Amniotic epithelial cell (primary cell): Measurements from ENCODE around the gene ZCWPW1.
"Not testable (repeated sequence)": the region's sequence is repeated elsewhere in the genome, so short reads cannot be mapped to it uniquely, and the experiment has no call there.

Experiments used
- DNase-seq: peaks from one replicate; pipeline ENCODE4 v3.0.0-alpha.2; 2010; ENCODE audit warnings: low read depth

ZCWPW1 gene

DNA sequence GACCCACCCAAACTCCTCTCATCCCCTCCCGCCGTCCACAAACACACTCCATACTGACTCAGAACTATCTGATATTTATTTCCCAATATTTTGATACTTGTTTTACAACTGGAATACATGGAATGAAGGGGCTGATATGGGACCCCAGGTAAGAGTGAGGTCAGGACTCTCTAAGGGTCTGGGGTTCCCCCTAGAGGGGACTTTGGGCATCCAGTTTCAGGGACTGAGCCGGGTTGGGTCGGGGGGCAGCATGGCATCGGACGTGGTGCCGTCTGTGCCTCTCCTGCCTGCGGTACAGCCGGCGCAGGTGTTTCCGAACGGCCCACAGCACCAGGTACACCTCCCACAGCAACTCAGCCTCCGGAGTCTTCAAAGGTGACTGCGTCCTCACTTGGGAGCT is 28.1 kb upstream of the ZCWPW1 start:
- DNase-seq = no peak

DNA sequence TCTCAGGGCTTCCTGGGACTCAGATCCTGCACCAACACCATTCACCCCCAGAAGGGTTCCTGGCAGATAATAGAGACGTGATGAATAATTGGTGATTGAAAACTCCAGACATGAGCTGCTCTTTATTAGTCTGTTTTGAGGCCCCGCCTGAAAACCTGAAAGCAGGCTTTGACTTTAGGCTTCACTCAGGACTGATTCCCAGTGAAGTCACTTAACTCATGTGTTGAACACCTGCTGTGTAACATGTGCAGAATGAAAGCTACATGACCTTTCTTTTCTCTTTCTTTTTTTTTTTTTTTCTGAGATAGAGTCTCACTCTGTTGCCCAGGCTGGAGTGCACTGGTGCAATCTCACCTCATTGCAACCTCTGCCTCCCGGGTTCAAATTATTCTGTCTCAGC is 26.7 kb upstream of the ZCWPW1 start:
- no peak for DNase-seq

DNA sequence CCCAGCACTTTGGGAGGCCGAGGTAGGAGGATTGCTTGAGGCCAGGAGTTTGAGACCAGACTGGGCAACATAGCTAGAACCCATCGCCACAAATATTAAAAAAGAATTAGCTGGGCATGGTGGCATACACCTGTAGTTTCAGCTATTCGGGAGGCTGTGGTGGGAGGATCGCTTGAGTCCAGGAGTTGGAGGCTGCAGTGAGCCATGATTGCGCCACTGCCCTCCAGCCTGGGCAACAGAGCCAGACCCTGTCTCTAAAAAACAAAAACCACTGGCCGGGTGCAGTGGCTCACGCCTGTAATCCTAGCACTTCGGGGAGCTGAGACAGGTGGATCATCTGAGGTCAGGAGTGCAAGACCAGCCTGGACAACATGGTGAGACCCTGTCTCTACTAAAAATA is 25.4 kb upstream of the ZCWPW1 start:
- not testable (repeated sequence) for DNase-seq

DNA sequence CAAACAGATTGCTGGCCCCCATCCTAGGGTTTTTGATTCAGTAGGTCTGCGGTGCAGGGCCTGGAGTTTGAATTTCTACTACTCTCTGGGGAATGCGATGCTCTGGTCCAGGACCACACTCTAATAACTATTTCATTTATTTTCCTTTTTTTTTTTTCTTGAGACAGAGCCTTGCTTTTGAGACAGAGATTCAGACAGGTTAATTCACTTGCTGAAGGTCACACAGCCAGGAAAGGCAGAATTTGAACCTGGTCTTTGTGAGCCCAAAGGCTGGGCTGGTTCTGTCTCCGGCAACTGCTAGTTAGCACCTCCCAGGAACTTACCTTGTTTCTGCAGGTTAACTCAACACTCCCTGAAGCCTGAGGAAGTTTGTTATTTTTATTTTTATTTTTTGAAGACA is 24.0 kb upstream of the ZCWPW1 start:
- DNase-seq = no peak

DNA sequence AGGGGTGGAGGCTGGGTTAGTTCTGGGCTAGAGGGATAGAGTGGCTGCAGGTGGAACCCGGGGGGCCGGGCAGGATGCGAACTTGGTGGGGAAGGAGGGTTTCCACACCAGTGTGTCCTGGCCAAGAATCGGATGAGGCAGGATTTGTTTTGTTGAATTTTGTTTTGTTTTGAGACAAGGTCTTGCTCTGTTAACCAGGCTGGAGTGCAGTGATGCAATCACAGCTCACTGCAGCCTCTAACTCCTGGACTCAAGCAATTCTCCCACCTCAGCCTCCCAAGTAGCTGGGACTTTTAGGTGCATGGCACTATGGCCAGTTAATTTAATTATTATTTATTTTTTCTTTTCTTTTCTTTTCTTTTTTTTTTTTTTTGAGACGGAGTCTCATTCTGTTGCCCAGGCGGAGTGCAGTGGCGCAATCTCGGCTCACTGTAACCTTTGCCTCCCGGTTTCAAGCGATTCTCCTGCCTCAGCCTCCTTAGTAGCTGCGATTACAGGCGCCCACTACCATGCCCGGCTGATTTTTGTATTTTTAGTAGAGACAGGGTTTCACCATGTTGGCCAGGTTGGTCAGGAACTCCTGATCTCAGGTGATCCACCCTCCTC is 20.8 kb upstream of the ZCWPW1 start:
- DNase-seq = no peak

DNA sequence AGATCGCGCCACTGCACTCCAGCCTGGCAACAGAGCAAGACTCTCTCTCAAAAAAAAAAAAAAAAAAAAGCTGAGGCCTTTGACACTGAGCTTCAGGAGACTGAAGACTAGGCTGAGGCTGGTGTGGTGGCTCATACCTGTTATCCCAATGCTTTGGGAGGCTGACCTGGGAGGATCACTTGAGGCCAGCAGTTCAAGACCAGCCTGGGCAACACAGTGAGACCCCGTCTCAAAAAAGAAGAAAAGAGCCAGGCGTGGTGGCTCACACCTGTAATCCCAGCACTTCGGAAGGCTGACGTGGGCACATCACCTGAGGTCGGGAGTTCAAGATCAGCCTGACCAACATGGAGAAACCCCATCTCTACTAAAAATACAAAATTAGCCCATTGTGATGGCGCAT is 18.9 kb upstream of the ZCWPW1 start:
- DNase-seq = not testable (repeated sequence)

DNA sequence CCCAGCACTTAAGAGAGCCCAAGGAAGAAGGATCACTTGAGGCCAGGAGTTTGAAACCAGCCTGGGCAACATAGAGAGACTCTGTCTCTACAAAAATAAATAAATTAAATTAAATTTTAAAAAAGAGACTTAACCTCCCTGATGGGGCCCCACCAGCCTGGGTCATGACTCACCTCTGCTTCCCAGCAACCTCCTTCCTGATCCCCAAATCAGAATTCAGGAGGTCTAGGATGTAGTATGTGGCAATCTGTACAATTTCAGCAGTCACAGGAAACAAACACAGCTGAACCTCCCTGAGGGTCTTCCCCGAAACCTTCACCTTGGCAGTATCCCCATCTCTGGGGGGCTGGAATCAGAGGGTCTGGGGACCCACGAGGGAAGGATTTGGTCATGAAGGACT is 17.5 kb upstream of the ZCWPW1 start:
- peak; percentile 64 for DNase-seq

DNA sequence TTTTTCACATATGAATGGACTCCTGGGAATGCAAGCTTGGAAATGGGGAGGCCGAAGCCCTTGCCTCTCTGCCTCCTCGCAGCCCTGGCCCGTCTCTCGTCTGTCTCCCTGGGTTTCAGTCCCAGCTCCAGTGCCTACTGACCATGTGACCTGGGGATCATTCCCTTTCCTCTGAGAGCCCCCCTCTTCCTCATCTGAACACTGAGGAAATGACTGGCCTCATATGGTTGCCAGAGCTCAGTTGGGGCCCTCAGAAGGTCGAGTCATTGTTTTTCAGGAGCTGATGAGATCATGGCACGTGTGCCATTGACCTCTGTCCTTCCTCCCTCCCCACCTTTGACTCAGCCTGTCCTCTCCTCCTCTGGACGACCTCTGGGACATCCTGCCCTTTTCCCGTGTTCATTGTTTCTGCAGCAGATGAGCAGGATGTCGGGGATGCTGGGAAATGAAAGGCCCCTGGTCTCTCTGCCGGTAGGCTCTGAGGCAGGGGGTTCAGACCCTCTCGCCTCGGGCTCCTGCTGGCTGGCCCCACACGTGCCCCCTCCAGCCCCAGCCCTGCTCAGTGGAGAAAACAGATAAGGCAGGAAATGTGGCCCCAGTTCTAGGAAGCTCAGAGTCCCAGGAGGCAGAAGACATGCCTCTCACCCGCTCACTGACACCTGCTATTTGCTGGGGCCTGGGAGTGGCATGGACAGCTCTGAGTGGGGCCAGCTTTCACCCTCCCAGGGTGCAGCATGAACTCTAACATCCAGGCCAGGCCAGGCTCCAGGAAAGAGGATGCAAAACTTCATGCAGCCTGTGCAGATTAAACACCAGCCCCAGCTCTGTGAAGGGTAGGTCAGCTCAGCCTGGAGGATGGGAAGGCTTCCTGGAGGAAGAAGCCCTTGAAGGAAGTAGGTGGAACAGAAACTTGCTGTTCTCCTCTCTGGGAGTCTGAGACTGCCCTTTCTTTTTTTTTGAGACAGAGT is 16.1 kb upstream of the ZCWPW1 start:
- peak; percentile 73 for DNase-seq

DNA sequence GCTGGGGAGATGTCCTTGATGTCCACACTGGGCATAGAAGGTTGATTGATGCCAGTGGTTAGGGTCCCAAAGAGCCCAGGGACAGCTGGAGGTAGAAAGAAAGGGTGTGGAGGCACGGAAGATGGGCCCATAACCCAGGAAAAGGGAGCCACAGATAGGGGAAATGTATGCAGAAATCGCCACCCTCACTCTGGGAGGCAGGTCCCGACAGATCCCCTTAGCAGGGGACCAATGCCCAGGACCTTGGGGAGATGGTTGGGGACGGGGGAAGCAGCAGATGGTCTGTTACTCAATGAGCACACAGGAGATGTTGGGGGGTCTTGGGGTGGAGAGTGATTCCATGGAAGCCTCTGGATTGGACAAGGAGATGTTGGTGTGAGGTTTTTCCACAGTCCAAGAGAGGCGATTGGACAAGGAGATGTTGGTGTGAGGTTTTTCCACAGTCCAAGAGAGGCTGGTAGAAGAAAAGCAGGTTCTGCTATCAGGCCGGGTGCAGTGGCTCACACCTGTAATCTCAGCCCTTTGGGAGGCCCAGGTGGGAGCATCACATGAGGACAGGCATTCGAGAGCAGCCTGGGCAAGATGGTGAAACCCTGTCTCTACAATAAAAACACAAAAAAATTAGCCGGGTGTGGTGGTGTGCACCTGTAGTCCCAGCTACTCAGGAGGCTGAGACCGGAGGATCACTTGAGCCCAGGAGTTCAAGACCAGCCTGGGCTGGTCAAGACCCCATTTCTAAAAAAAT is 14.8 kb upstream of the ZCWPW1 start:
- no peak for DNase-seq

DNA sequence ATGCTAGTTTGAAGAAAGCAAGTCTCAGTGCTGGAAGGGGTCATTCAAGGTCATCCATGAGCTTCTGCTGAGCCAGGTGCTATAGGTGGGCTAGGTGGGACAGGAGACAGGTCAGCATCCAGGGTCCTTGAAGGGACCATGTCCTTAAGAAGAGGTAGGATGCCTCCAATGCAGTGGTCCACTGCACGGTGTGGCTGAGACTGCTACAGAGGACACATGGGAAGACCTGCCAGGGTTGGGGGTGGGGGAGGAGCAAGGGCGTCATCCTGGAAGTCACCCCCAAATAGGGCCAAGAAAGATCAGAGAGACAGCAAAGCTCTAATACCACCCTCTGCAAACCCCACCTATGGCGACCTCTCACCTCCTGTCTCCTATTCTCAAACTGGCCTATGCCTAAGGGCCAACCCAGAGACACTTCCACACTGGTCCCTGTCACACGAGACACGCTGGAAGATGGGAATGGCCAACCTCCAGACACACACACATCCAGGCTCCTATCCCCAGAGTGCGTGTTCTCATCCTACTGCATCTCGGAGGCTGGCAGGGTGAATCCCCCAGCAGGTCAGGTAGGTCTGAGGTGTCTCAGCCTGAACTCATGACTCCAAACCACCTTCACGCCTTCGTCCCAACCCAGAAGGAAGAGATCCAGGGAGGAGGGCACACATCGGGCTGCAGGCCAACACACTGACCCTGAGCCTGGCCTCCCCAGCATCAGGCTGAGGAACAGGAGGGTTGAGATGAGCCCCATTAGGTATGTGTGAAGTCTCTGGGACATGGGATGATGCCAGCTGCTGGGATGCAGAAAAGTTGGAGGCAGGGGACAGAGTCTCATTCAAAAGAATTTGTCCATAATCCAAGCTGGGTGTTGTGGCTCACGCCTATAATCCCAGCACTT is 13.4 kb upstream of the ZCWPW1 start:
- DNase-seq = no peak

DNA sequence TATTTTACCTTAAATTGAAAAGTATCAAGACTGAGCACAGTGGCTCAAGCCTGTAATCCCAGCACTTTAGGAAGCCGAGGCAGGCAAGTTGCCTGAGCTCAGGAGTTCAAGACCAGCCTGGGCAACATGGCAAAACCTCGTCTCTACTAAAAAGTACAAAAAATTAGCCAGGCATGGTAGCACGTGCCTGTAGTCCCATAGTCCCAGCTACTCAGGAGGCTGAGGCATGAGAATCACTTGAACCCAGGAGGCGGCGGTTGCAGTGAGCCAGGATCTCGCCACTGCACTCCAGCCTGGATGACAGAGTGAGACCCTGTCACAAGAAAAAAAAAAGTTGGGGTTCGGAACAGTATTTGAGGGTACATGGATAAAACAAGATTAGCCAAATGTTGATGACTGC is 10.7 kb upstream of the ZCWPW1 start:
- DNase-seq = not testable (repeated sequence)

DNA sequence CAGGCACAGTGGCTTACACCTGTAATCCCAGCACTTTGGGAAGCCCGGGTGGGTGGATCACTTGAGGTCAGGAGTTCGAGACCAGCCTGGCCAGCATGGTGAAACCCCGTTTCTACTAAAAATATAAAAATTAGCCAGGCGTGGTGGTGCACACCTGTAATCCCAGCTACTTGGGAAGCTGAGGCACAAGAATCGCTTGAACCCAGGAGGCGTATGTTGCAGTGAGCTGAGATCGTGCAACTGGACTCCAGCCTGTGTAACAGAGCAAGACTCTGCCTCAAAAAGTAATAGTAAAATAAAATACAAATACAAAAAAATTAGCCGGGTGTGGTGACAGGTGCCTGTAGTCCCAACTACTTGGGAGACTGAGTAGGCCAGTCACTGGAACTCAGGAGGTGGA is 10.2 kb upstream of the ZCWPW1 start:
- DNase-seq = not testable (repeated sequence)

DNA sequence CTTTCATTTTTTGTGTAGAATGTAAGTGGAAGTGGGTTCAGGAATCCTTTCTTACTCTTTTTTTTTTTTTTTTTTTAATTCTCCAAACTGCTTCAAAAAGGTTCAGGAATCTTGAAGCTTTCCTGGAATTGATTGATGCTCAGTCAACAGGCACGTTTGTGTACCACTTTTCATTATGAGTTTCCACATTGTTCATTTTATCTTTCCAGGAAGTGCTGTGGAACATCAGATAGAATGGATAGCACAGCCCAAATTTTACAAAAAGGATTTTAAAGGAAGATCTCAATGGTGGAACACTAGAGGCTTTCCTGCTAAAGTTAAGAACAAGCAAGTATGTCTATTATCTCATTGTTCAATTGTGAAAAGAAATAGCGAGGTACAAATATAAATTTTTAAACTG is 9.7 kb upstream of the ZCWPW1 start:
- DNase-seq = no peak

DNA sequence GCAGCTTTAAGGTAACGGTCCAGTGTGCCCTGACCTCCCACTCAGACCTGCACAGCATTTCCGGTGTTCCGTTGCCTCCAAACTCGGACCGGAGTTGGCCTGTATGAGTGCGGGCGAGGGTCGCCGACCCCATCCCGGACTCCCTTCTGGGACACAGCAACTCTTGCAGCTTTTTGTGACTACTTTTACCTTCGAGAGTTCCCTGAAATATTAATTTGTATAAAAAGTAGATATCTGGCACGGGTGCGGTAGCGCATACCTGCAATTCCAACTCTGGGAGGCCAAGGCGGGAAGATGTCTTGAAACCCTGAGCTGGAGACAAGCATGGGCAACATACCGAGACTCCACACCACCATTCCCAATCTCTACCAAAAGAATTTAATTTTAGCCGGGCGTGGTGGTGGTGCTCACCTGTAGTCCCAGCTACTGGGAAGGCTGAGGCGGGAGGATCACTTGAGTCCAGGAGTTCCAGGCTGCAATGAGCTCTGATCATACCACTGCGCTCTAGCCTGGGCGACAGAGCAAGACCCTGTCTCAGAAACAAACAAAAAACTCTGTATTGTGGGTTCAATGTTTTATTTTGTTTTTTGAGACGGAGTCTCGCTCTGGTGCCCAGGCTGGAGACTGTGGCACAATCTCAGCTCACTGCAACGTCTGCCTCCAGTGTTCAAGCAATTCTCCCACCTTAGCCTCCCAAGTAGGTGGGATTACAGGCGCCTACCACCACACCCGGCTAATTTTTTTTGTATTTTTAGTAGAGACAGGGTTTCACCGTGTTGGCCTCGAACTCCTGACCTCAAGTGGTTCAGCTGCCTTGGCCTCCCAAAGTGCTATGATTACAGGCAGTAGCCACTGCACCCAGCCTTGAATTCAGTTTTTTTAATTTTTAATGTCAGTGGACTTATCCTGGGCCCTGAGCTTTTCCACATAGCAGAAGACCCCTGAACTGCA is 8.9 kb upstream of the ZCWPW1 start:
- no peak for DNase-seq

DNA sequence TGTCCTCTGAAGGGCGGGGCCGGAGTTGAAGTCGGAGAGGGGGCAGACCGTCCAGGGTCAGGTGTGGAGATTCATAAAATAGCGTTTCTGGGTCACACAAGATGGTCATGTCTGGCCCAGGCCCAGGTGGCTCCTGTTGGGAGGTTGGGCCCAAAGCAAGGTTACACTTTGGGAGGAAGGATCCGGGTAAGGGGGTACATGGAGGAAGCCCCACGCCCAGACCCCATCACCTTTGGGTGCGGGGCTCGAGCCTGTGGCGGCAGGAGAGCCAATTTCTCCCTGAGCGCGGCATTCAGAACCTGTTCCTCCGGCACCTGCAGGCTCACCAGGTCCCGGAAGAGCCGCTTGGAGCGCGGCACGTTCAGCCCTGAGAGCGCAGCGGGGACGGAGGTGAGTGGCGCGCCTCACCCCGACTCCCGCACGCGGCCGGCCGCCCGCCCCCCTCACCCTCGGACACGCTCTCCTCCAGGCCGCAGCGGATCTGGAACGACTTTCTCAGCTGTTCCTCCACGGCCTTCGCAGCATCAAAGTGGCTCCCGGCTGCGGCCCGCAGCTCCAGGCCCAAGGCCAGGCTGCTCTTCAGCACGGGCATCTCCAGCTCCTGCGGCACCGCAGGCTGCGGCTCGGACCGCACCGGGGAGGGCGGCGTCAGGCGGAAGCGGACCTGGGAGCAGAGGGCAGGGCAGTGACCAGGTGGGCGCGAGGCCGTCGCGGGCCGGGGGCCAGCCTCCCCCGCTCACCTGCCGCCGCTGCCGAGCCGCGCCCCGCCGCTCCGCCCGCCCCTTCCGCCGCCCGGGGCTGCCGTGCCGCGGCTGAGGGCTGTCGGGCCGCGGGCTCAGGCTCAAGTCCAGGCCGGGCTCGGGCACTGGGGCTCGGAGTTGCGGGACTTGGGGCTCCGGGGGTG is 7.2 kb upstream of the ZCWPW1 start:
- no peak for DNase-seq

DNA sequence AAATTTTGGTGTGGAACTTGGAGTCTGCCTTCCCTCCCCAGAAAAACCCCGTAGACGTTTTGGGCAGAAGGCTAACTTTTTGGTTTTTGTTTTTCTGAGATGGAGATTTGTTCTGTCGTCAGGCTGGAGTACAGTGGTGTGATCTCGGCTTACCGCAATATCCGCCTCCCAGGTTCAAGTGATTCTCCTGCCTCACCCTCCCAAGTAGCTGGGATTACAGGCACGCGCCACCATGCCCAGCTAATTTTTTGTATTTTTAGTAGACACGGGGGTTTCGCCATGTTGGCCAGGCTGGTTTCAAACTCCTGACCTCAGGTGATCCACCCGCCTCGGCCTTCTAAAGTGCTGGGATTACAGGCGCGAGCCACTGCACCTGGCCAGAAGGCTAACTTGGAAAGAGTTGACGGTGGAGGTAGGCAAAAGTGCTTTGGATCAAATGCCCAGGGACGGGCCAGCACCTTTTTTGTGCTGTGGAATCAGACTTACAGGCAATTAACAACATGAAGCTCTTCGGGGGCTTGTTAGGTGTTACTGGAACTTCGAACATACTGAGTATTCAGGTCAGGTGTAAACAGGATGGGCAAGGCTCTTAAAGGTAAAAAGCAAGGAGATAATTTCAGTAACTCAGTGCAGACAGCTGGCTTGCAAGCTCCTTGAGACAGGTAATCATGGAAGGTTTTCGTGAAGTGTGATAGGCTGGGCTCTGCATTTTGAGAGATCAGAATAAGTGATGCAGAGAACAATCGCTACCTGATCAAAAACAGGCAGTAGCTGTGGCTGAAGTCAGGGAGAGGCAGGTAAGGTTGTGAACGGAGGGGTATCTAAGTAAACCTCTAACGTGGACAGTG is 6.0 kb upstream of the ZCWPW1 start:
- no peak for DNase-seq

DNA sequence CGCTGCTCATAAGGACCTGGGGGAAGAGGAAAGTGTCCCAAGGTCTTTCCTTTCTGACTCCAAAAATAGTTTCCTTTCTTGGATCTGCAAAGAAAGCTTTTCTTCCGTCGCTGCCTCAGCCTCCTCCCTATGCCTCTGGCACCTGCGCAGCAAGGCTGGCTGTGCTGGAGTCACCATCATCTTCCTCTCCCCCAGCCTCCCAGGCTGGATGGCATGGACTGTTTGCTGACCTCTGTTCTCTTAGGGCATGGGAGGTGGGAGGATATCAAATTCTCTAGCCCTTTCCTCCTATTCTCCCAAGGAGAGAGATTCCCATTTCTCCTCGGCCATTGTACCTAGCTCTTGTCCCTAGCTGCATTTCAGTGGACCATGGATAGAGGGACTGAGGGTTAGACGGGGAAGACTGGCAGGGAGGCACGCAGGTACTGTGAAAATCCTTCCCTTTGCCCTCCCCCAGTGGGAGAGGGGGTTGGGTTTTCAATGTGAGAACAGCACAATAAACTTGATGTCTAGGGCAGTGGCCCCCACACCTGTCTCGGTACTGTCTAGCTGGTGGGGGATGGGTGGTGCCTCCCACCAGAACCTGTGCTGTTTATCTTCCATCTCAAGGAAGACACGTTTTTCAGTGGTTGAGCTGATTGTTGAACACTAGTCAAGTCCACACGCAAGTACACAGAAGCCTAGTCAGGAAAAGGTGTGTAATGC is 5.2 kb upstream of the ZCWPW1 start:
- DNase-seq = no peak

DNA sequence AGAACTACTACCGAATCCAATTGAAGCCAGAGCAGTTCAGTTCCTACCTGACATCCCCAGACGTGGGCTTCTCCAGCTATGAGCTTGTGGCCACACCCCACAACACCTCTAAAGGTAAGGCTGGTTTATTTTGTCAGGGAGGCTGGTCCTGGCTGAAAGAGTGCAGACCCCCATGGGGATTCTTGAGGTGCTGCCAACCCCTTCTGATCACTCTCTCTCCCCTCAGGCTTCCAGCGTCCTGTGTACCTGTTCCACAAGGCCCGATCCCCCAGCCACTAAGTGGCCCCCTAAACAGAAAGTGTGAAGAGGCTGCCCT is 4.7 kb upstream of the ZCWPW1 start:
- no peak for DNase-seq
